Measurements from ENCODE around the gene DLGAP4. TPM values are rescaled to one million over a fixed set of nuclear protein-coding genes. Genes with fewer than 3 reads are reported as not detected.
A peak's percentile ranks its signal among the peaks of the same experiment; 100 is the strongest.

Gene DLGAP4
- total RNA-seq, 1 donor from 2014 or later, result 199 TPM

DNA sequence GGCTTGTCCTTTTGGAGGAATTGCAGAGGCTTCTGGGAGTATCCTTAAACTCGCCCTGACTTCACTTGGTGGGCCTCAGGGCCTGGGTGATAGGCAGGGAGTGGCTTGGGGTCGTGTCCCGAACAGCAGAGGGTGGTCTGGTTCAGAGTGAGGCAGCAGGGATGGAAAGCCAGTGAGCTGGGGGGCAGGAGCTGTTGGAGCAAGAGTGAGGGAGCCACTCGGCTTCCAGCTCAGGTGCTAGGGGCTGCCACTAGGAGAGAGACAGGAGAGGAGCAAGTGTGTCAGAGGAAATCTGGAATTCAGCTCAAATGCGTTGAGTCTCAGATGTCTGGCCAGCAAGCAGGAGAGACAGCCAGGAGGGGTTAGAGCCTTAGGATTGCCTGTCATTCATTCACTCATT, 85.8 kb downstream of the DLGAP4 start:
- Mint-ChIP-seq H3K27me3 (ENCODE audit: unreplicated experiment) (peaks cover 8% of the 10 kb centered on the region), H3K9me3 (ENCODE audit: unreplicated experiment) (peaks cover 4% of the 10 kb centered on the region), H3K27ac (ENCODE audit: unreplicated experiment) (no peak overlapping the region), H3K4me1 (ENCODE audit: low read depth, unreplicated experiment) (peaks cover 4% of the 10 kb centered on the region), H3K36me3 (ENCODE audit: unreplicated experiment) (no peaks in the 10 kb centered on the region), H3K4me3 (ENCODE audit: unreplicated experiment) (no peak overlapping the region)
- no peak for DNase-seq
- TF ChIP-seq, protein P1, sequence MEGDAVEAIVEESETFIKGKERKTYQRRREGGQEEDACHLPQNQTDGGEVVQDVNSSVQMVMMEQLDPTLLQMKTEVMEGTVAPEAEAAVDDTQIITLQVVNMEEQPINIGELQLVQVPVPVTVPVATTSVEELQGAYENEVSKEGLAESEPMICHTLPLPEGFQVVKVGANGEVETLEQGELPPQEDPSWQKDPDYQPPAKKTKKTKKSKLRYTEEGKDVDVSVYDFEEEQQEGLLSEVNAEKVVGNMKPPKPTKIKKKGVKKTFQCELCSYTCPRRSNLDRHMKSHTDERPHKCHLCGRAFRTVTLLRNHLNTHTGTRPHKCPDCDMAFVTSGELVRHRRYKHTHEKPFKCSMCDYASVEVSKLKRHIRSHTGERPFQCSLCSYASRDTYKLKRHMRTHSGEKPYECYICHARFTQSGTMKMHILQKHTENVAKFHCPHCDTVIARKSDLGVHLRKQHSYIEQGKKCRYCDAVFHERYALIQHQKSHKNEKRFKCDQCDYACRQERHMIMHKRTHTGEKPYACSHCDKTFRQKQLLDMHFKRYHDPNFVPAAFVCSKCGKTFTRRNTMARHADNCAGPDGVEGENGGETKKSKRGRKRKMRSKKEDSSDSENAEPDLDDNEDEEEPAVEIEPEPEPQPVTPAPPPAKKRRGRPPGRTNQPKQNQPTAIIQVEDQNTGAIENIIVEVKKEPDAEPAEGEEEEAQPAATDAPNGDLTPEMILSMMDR (IDR thresholded peaks at IDR 0.05; ENCODE audit: partially characterized antibody, unreplicated experiment), result no peak

DNA sequence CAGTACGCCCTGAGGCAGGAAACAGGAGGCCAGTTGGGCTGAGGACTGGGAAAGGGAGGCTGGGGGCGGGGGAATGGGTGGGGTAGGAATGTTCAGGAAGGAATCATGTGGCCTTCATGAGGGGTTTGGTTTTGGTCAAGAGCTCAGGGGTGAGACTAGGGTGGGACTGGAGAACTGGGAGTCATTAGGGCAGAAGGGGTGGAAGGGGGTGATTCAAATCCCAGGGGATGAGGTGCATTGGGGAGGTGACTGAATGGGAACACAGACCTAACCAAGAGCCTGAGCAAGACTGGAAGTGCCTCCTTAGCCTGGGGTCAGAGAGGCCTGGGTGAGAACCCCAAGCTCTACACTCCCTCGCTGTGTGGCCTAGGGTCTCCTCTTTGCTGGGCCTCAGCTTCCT, 86.8 kb downstream of the DLGAP4 start:
- H3K9me3 Mint-ChIP-seq (ENCODE audit: unreplicated experiment), result peaks cover 4% of the 10 kb centered on the region
- H3K4me1 Mint-ChIP-seq (ENCODE audit: low read depth, unreplicated experiment), result peaks cover 4% of the 10 kb centered on the region
- peaks cover 8% of the 10 kb centered on the region for H3K27me3 Mint-ChIP-seq (ENCODE audit: unreplicated experiment)
- no peaks in the 10 kb centered on the region for H3K36me3 Mint-ChIP-seq (ENCODE audit: unreplicated experiment)
- no peak overlapping the region for H3K27ac Mint-ChIP-seq (ENCODE audit: unreplicated experiment)
- TF ChIP-seq, protein P1 (IDR thresholded peaks at IDR 0.05; ENCODE audit: partially characterized antibody, unreplicated experiment), result no peak
- DNase-seq, result no peak
- no peak overlapping the region for H3K4me3 Mint-ChIP-seq (ENCODE audit: unreplicated experiment)

DNA sequence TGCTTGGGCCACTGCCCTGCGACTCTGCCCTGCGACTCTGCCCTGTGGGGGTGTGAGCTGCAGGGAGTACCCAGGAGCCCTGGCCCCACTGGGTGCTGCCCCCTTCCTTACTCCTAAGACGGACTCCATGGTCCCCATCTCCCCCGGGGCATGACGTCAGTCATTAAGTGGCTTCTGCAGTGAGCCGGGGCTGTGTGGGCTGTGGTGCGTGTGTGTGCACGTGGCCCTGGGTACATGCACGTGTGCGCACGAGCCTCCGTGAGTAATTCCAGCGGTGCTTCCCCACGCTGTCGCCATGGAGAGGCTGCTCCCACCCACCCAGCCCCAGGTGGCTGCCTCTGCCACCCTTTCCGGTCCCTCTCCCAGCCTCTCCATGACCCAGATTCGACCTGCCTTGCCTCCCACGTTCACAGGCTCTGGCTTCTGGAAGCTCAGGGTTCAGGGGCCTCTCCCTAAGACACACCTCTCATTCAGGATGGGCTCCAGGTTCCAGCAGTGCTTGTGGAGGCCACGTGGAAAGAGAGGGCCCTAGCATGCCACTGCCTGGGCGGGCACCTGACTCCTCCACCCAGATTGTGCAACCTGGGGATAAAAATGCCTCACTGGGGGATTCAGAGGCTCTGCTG, 88.3 kb downstream of the DLGAP4 start:
- H3K9me3 Mint-ChIP-seq (ENCODE audit: unreplicated experiment), result peaks cover 5% of the 10 kb centered on the region
- H3K27me3 Mint-ChIP-seq (ENCODE audit: unreplicated experiment), result peaks cover 8% of the 10 kb centered on the region
- no peak overlapping the region for H3K4me3 Mint-ChIP-seq (ENCODE audit: unreplicated experiment)
- H3K36me3 Mint-ChIP-seq (ENCODE audit: unreplicated experiment), result no peaks in the 10 kb centered on the region
- no peak overlapping the region for H3K27ac Mint-ChIP-seq (ENCODE audit: unreplicated experiment)
- peaks cover 4% of the 10 kb centered on the region for H3K4me1 Mint-ChIP-seq (ENCODE audit: low read depth, unreplicated experiment)
- TF ChIP-seq, protein P1 (IDR thresholded peaks at IDR 0.05; ENCODE audit: partially characterized antibody, unreplicated experiment), result no peak
- DNase-seq, result no peak

DNA sequence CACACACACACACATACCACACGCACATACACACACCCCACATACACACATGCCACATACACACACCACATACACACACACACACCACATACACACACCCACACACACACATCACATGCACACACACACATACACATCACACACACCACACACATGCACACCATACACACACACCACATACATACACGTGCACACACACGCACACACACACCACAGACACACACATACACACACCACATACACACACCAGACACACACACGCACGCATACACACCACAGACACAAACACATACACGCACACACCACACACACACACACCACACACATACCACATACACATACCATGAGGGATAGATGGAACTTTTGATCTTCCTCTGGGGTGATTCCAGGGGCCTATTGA, 90.2 kb downstream of the DLGAP4 start:
- TF ChIP-seq, protein P1 (IDR thresholded peaks at IDR 0.05; ENCODE audit: partially characterized antibody, unreplicated experiment), result no peak
- Mint-ChIP-seq H3K27me3 (ENCODE audit: unreplicated experiment) (peaks cover 8% of the 10 kb centered on the region), H3K36me3 (ENCODE audit: unreplicated experiment) (no peaks in the 10 kb centered on the region), H3K27ac (ENCODE audit: unreplicated experiment) (peak overlapping the region; percentile 2), H3K4me1 (ENCODE audit: low read depth, unreplicated experiment) (peaks cover 4% of the 10 kb centered on the region), H3K9me3 (ENCODE audit: unreplicated experiment) (peaks cover 5% of the 10 kb centered on the region), H3K4me3 (ENCODE audit: unreplicated experiment) (no peak overlapping the region)
- DNase-seq, result no peak

DNA sequence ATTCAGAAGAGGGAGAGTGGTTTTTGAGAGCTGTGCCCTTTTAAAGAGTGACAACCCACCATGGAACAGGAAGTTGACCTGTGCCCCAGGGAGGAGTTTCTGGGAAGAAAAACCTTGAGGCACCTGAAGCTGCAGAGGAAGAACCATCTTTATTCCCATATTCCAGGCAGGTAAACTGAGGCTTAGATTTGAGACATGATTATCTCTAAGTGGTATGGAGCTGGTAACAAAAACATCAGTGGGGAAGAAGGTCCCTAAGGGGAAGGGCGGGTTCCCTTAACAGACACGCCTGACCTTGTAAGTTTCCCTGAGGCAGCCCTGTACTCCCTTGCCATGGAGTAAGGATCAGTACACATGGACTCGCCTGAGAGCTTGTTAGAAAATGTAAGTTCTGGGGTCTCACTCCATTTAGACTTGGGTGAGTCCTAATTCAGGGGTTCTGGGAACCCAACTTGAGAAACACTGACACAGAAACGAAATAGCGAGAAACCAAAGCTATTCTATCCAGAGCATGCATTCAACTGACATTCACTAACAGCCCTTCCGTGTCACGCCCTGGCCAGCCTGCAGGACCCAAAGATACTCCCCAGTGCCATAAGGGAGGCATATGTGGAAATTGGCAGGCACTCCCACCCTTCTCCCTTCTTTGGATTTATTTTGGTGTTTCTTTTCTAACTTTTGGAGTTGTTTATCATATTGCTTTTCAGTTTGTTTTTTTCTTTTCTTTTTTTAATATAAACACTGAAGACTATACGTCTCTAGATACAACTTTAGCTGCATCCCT, 90.9 kb downstream of the DLGAP4 start:
- Mint-ChIP-seq H3K4me3 (ENCODE audit: unreplicated experiment) (no peak overlapping the region), H3K4me1 (ENCODE audit: low read depth, unreplicated experiment) (peaks cover 4% of the 10 kb centered on the region), H3K27me3 (ENCODE audit: unreplicated experiment) (peaks cover 8% of the 10 kb centered on the region), H3K27ac (ENCODE audit: unreplicated experiment) (no peak overlapping the region), H3K36me3 (ENCODE audit: unreplicated experiment) (no peaks in the 10 kb centered on the region), H3K9me3 (ENCODE audit: unreplicated experiment) (peaks cover 5% of the 10 kb centered on the region)
- TF ChIP-seq, protein P1 (IDR thresholded peaks at IDR 0.05; ENCODE audit: partially characterized antibody, unreplicated experiment), result no peak
- no peak for DNase-seq
